ENCODE data around the gene BICD2. TPM values are rescaled to one million over a fixed set of nuclear protein-coding genes. Genes with fewer than 3 reads are reported as not detected.

Gene BICD2
- total and polyA plus RNA-seq, 2 of the 13 experiments (the other 11 are each of a cell fraction or from before 2014, with no cell fraction given) = 5.1 to 17.4 TPM

DNA sequence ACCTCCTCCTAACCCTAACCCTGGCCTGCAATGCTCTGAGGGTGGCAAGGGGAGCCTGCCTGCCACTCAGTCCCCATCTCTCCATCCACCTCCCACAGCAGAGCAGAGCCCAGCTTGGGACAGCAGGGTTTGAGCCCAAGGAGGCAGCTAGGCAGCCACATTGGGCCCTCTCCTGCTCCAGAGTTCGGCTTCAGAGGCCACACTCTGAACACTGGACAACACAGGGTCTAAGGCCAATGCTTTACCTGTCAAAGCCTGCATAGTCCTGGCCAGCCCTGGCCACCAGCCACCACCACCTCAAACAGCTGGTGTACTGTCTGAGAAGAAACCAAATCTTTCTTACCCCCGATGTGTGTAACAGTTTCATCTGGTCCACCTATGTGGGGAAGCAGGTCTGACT, 5.2 kb downstream of the BICD2 start:
- peaks cover 36% of the 10 kb centered on the region for H3K4me1 ChIP-seq (ENCODE audit: insufficient read depth, low read length)
- ATAC-seq (no peak), FAIRE-seq (no peak), DNase-seq (ENCODE audit: low spot score) (no peak)
- H3K27ac ChIP-seq (ENCODE audit: extremely low read length, insufficient read depth, low read length) = no peak overlapping the region
- H3K36me3 ChIP-seq (replicated peaks in 1 of 2; ENCODE audit: control insufficient read depth in 1 of 2, insufficient read depth in 2 of 2, low read length in 2 of 2) = no peaks in the 10 kb centered on the region
- H3K9me3 ChIP-seq (ENCODE audit: low read length) = no peaks in the 10 kb centered on the region
- H3K79me2 ChIP-seq (ENCODE audit: insufficient read depth, low read length) = peaks cover 69% of the 10 kb centered on the region
- no peaks in the 10 kb centered on the region for H3K27me3 ChIP-seq (ENCODE audit: control insufficient read depth in 1 of 2, insufficient read depth in 2 of 2, low read length in 2 of 2)
- no CpG with 5 or more reads among the region's 2 CpGs for WGBS (ENCODE audit: low lambda C conversion rate)
- H3K4me2 ChIP-seq (ENCODE audit: low read depth, low read length) = no peak overlapping the region
- CTCF ChIA-PET (ENCODE audit: low intra/inter-chr PET ratio, low total read pairs) = no interaction called here
- in situ Hi-C loops (cut with HindIII; ENCODE audit: extremely low pct_ligation_motif_present, low pct_unique_long_range_greater_than_20kb) = no loop called here
- no peak overlapping the region for H2AFZ ChIP-seq (ENCODE audit: low read length)
- intact Hi-C loops (cut with micrococcal nuclease; ENCODE audit: unreplicated experiment) = no loop called here
- no TSS peak for BruUV-seq (replicated peaks)
- TF ChIP-seq ZNF225 (CRISPR knock-in tag; IDR thresholded peaks at IDR 0.05) (no peak), IKZF4 (CRISPR knock-in tag; IDR thresholded peaks at IDR 0.05; ENCODE audit: borderline replicate concordance, low read depth, not compliant biosample characterization) (no peak), NCOA2 (CRISPR knock-in tag; IDR thresholded peaks at IDR 0.05) (no peak)
- TF ChIP-seq, protein P1, sequence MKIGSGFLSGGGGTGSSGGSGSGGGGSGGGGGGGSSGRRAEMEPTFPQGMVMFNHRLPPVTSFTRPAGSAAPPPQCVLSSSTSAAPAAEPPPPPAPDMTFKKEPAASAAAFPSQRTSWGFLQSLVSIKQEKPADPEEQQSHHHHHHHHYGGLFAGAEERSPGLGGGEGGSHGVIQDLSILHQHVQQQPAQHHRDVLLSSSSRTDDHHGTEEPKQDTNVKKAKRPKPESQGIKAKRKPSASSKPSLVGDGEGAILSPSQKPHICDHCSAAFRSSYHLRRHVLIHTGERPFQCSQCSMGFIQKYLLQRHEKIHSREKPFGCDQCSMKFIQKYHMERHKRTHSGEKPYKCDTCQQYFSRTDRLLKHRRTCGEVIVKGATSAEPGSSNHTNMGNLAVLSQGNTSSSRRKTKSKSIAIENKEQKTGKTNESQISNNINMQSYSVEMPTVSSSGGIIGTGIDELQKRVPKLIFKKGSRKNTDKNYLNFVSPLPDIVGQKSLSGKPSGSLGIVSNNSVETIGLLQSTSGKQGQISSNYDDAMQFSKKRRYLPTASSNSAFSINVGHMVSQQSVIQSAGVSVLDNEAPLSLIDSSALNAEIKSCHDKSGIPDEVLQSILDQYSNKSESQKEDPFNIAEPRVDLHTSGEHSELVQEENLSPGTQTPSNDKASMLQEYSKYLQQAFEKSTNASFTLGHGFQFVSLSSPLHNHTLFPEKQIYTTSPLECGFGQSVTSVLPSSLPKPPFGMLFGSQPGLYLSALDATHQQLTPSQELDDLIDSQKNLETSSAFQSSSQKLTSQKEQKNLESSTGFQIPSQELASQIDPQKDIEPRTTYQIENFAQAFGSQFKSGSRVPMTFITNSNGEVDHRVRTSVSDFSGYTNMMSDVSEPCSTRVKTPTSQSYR (CRISPR knock-in tag; IDR thresholded peaks at IDR 0.05; ENCODE audit: borderline replicate concordance) = no peak
- H4K20me1 ChIP-seq (ENCODE audit: insufficient read depth, low read length) = peaks cover 12% of the 10 kb centered on the region; the same call in 1 of the 2 replicates
- H3K9ac ChIP-seq (ENCODE audit: insufficient read depth, low read depth, low read length) = no peak overlapping the region
- H3K4me3 ChIP-seq (replicated peaks in 1 of 3; ENCODE audit: insufficient read depth in 1 of 3, low read depth in 2 of 3, low read length in 3 of 3) = no peak overlapping the region
- POLR2A ChIA-PET = no interaction called here

DNA sequence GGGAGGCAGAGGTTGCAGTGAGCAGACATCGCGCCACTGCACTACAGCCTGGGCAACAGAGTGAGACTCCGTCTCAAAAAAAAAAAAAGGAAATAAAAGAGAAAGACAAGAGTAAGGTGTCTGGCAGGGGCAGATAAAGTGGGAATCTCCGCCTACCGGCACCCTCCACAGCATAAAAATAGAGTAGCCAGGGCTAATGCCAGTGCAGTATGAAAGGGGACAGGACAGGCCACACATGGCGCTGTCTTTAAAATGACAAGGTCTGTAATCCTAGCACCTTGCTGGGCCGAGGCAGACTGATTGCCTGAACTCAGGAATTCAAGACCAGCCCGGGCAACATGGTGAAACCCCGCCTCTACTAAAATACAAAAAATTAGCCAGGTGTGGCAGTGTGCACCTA, 7.8 kb downstream of the BICD2 start:
- Histone ChIP-seq H3K27ac (ENCODE audit: extremely low read length, insufficient read depth, low read length) (no peak overlapping the region), H3K36me3 (replicated peaks in 1 of 2; ENCODE audit: control insufficient read depth in 1 of 2, insufficient read depth in 2 of 2, low read length in 2 of 2) (no peaks in the 10 kb centered on the region), H3K79me2 (ENCODE audit: insufficient read depth, low read length) (peaks cover 58% of the 10 kb centered on the region), H3K27me3 (ENCODE audit: control insufficient read depth in 1 of 2, insufficient read depth in 2 of 2, low read length in 2 of 2) (no peaks in the 10 kb centered on the region), H3K4me1 (ENCODE audit: insufficient read depth, low read length) (peaks cover 30% of the 10 kb centered on the region), H2AFZ (ENCODE audit: low read length) (no peak overlapping the region), H3K9me3 (ENCODE audit: low read length) (no peaks in the 10 kb centered on the region), H4K20me1 (ENCODE audit: insufficient read depth, low read length) (no peaks in the 10 kb centered on the region), H3K9ac (ENCODE audit: insufficient read depth, low read depth, low read length) (no peak overlapping the region), H3K4me3 (replicated peaks in 1 of 3; ENCODE audit: insufficient read depth in 1 of 3, low read depth in 2 of 3, low read length in 3 of 3) (no peak overlapping the region), H3K4me2 (ENCODE audit: low read depth, low read length) (no peak overlapping the region)
- FAIRE-seq (no peak), DNase-seq (ENCODE audit: low spot score) (no peak), ATAC-seq (no peak)
- CTCF ChIA-PET (ENCODE audit: low intra/inter-chr PET ratio, low total read pairs) = no interaction called here
- POLR2A ChIA-PET = no interaction called here
- BruUV-seq (replicated peaks) = no TSS peak
- WGBS (ENCODE audit: low lambda C conversion rate) = 95% methylated on average over 9 of the region's 9 CpGs
- intact Hi-C loops (cut with micrococcal nuclease; ENCODE audit: unreplicated experiment) = no loop called here
- in situ Hi-C loops (cut with HindIII; ENCODE audit: extremely low pct_ligation_motif_present, low pct_unique_long_range_greater_than_20kb) = no loop called here
- no peak for TF ChIP-seq ZNF569 (CRISPR knock-in tag; IDR thresholded peaks at IDR 0.05; ENCODE audit: borderline replicate concordance)
- TF ChIP-seq, protein P2, sequence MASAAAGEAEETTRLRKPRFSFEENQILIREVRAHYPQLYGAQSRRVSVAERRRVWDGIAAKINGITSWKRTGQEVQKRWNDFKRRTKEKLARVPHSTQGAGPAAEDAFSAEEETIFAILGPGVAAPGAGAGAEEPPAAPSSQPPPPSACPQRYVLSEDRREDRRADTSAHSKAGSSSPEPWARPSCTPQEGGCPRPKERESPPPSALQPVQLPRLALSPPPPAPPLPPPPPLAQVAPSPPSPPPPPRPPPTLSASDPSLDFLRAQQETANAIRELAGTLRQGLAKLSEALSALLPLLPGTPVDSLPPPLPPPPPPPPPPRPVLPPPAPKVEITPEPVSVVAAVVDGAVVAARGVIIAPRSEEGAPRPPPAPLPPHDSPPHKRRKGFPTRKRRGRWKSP (CRISPR knock-in tag; IDR thresholded peaks at IDR 0.05) = no peak
- TF ChIP-seq, protein P3, sequence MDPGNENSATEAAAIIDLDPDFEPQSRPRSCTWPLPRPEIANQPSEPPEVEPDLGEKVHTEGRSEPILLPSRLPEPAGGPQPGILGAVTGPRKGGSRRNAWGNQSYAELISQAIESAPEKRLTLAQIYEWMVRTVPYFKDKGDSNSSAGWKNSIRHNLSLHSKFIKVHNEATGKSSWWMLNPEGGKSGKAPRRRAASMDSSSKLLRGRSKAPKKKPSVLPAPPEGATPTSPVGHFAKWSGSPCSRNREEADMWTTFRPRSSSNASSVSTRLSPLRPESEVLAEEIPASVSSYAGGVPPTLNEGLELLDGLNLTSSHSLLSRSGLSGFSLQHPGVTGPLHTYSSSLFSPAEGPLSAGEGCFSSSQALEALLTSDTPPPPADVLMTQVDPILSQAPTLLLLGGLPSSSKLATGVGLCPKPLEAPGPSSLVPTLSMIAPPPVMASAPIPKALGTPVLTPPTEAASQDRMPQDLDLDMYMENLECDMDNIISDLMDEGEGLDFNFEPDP (CRISPR knock-in tag; conservative IDR thresholded peaks at IDR 0.05) = no peak
- TF ChIP-seq HES4 (CRISPR knock-in tag; IDR thresholded peaks at IDR 0.05; ENCODE audit: borderline replicate concordance) = no peak
- no peak for TF ChIP-seq ZNF558 (CRISPR knock-in tag; IDR thresholded peaks at IDR 0.05; ENCODE audit: borderline replicate concordance)
- no peak for TF ChIP-seq EP300 (IDR thresholded peaks at IDR 0.05; ENCODE audit: low read depth in 2 of 2, low read length in 2 of 2)
- no peak for TF ChIP-seq EP300 (CRISPR knock-in tag; IDR thresholded peaks at IDR 0.05; ENCODE audit: borderline replicate concordance)

All from HepG2 (cell line).